H1 (cell line): Measurements from ENCODE around the gene MAP3K10. TPM values are rescaled to one million over a fixed set of nuclear protein-coding genes. Genes with fewer than 3 reads are reported as not detected.

ENCODE experiments used
- BRCA1 ChIP-seq: IDR thresholded peaks from 2 replicates; pipeline ENCODE4 v1.6.1; 2012; ENCODE audit warnings: low read depth, low read length, improper control_type of control experiment
- CBX5 ChIP-seq: fragments of 300-800, 300-1000 bp; sonication (generic); IDR thresholded peaks from 2 replicates; pipeline ENCODE4 v1.7.1; 2016; ENCODE audit warnings: antibody characterized with exemption, low read length, low read depth
- CEBPB ChIP-seq: IDR thresholded peaks from 2 replicates; pipeline ENCODE4 v1.6.1; 2012; ENCODE audit warnings: low read depth, low read length
- CHD1 ChIP-seq: IDR thresholded peaks from 2 replicates; pipeline ENCODE4 v1.6.1; 2012; ENCODE audit warnings: low read depth, low read length, improper control_type of control experiment
- CTBP2 ChIP-seq: IDR thresholded peaks from 2 replicates; pipeline ENCODE4 v1.7.0; 2011; ENCODE audit warnings: borderline replicate concordance, mild to moderate bottlenecking, moderate library complexity, mixed read lengths, low read length; ENCODE audit not compliant: insufficient read depth, insufficient read length
- CTCF ChIP-seq, 3 experiments: IDR thresholded peaks; 1 replicate in 2 of 3; 2 replicates in 1 of 3; pipeline versions ENCODE4 v1.5.1 to v1.6.1; 2011; ENCODE audit warnings: low read length in 3 of 3, mild to moderate bottlenecking in 3 of 3, inconsistent platforms in 2 of 3, low read depth in 1 of 3, moderate library complexity in 1 of 3; ENCODE audit not compliant: insufficient read depth in 1 of 3; ENCODE audit errors: control extremely low read depth in 1 of 3
- EP300 ChIP-seq, 2 experiments: IDR thresholded peaks; 1 replicate in 1 of 2; 2 replicates in 1 of 2; pipeline ENCODE4 v1.6.1; 2011 to 2012; ENCODE audit warnings: low read depth in 2 of 2, low read length in 2 of 2, mild to moderate bottlenecking in 2 of 2, borderline replicate concordance in 1 of 2, inconsistent platforms in 1 of 2, moderate library complexity in 1 of 2
- KDM1A ChIP-seq: fragments of 200-600, 300-600 bp; sonication (generic); IDR thresholded peaks from 2 replicates; pipeline ENCODE4 v1.7.1; 2016; ENCODE audit warnings: mild to moderate bottlenecking, low read length, borderline replicate concordance
- KDM4A ChIP-seq: IDR thresholded peaks from one replicate; pipeline ENCODE4 v1.7.1; 2012; ENCODE audit warnings: low read depth, mild to moderate bottlenecking, moderate library complexity, low read length, inconsistent platforms; ENCODE audit not compliant: severe bottlenecking
- MAFK ChIP-seq: IDR thresholded peaks from 2 replicates; pipeline ENCODE4 v1.6.1; 2012; ENCODE audit warnings: low read depth, mild to moderate bottlenecking, improper control_type of control experiment, low read length
- MAX ChIP-seq: IDR thresholded peaks from 2 replicates; pipeline ENCODE4 v1.6.1; 2012; ENCODE audit warnings: inconsistent platforms
- POLR2A ChIP-seq, 2 experiments: IDR thresholded peaks; 1 replicate in 1 of 2; 2 replicates in 1 of 2; pipeline ENCODE4 v1.6.1; 2011; ENCODE audit warnings: low read depth in 2 of 2, low read length in 2 of 2, mild to moderate bottlenecking in 2 of 2; ENCODE audit errors: control extremely low read depth in 1 of 2
- POLR2AphosphoS5 ChIP-seq: IDR thresholded peaks from 2 replicates; pipeline ENCODE4 v1.6.1; 2011; ENCODE audit warnings: low read depth, low read length
- RAD21 ChIP-seq, 2 experiments: IDR thresholded peaks in 1 of 2; conservative IDR thresholded peaks in 1 of 2; 2 replicates each; pipeline ENCODE4 v1.6.1; 2011; ENCODE audit warnings: low read depth in 2 of 2, low read length in 2 of 2, improper control_type of control experiment in 1 of 2, inconsistent platforms in 1 of 2, mild to moderate bottlenecking in 1 of 2, moderate library complexity in 1 of 2
- RFX5 ChIP-seq: IDR thresholded peaks from 2 replicates; pipeline ENCODE4 v1.6.1; 2011; ENCODE audit warnings: low read depth, low read length, improper control_type of control experiment, borderline replicate concordance
- SP1 ChIP-seq: IDR thresholded peaks from 2 replicates; pipeline ENCODE4 v1.6.1; 2011; ENCODE audit warnings: low read depth, low read length
- SRF ChIP-seq: IDR thresholded peaks from 2 replicates; pipeline ENCODE4 v1.6.1; 2011; ENCODE audit warnings: mild to moderate bottlenecking, low read depth, low read length, moderate library complexity
- SUZ12 ChIP-seq: fragments of 200-600 bp; sonication (generic); IDR thresholded peaks from 2 replicates; pipeline ENCODE4 v1.6.1; 2012; ENCODE audit warnings: mild to moderate bottlenecking, inconsistent platforms, low read length, moderate library complexity, mixed read lengths
- TBP ChIP-seq: IDR thresholded peaks from 2 replicates; pipeline ENCODE4 v1.6.1; 2011; ENCODE audit warnings: low read depth, low read length, improper control_type of control experiment
- TEAD4 ChIP-seq: IDR thresholded peaks from 2 replicates; pipeline ENCODE4 v1.6.1; 2012; ENCODE audit warnings: low read depth, low read length, inconsistent platforms, mixed read lengths
- YY1 ChIP-seq: IDR thresholded peaks from 2 replicates; pipeline ENCODE4 v1.6.1; 2011; ENCODE audit warnings: low read depth, mild to moderate bottlenecking, low read length
- ZNF274 ChIP-seq: IDR thresholded peaks from 2 replicates; pipeline ENCODE4 v1.7.0; 2012; ENCODE audit warnings: low read length, borderline replicate concordance; ENCODE audit errors: extremely low read depth
- polyA plus RNA-seq, 7 experiments: library from polyadenylated mRNA; depleted of rRNA in 3 of 7; stranded (reverse) in 5 of 7; unstranded in 2 of 7; fragments of >200 nt in 5 of 7; fragments of 200-250 nt in 2 of 7; gene quantifications; 1 replicate in 5 of 7; 2 replicates in 1 of 7; 4 replicates in 1 of 7; pipeline versions ENCODE4 v1.2.1 to v1.2.3, GENCODE V29; 2011 to 2013; ENCODE audit warnings: missing spikeins in 2 of 7, mixed read lengths in 2 of 7
- total RNA-seq: library from RNA; stranded (reverse); fragmentation: NEBNext Ultra II Directional; extraction: Animal tissue kit (Norgen Biotek cat#: 25700); gene quantifications from 2 replicates; pipeline ENCODE4 v1.2.1, GENCODE V29; 2021

Gene MAP3K10
- total and polyA plus RNA-seq, 2 of the 8 experiments (the other 6 are each of a cell fraction or from before 2014, with no cell fraction given): 4.9 to 15.9 TPM

- TF ChIP-seq RAD21 (IDR thresholded peaks at IDR 0.05 in 1 of 2, conservative IDR thresholded peaks at IDR 0.05 in 1 of 2; ENCODE audit: low read depth in 2 of 2, low read length in 2 of 2): peak; percentile 38 to 45; a peak in 3 of 4 replicates
- no peak for TF ChIP-seq POLR2AphosphoS5
- TF ChIP-seq POLR2A (IDR thresholded peaks at IDR 0.05; ENCODE audit: control extremely low read depth in 1 of 2, low read depth in 2 of 2, low read length in 2 of 2): no peak
- no peak for TF ChIP-seq CEBPB
- TF ChIP-seq TEAD4: no peak
- peak in 1 of 2 experiments; percentile 13; a peak in 1 of 3 replicates for TF ChIP-seq EP300 (IDR thresholded peaks at IDR 0.05; ENCODE audit: borderline replicate concordance in 1 of 2, low read depth in 2 of 2, low read length in 2 of 2)
- peak; percentile 45 for TF ChIP-seq KDM4A
- TF ChIP-seq CBX5: no peak
- TF ChIP-seq SP1: no peak
- peak; percentile 23 to 34 (median 25); a peak in 3 of 4 replicates for TF ChIP-seq CTCF (IDR thresholded peaks at IDR 0.05; ENCODE audit: control extremely low read depth in 1 of 3, insufficient read depth in 1 of 3, low read depth in 1 of 3, low read length in 3 of 3)
- no peak for TF ChIP-seq TBP
- TF ChIP-seq MAFK: no peak
- peak; percentile 54; the same call in 1 of the 2 replicates for TF ChIP-seq YY1
- TF ChIP-seq ZNF274: no peak
- TF ChIP-seq MAX: peak; percentile 54
- TF ChIP-seq CHD1: no peak
- TF ChIP-seq BRCA1: no peak
- TF ChIP-seq SUZ12: no peak
- TF ChIP-seq CTBP2: no peak
- no peak for TF ChIP-seq RFX5
- TF ChIP-seq SRF: no peak
- TF ChIP-seq KDM1A: no peak
Observed at GRCh38 chr19:40191836-40192646, 815 bp downstream of the MAP3K10 start (continued).
